Tibial nerve (tissue), 4 donors: ENCODE results near the gene RANBP3.

Experiments
- EP300 ChIP-seq, 2 donors: sonication (generic); formaldehyde crosslinking; IDR thresholded peaks; one replicate each; pipeline ENCODE4 v1.6.1; 2017; ENCODE audit warnings: antibody characterized with exemption in 2 of 2, mild to moderate bottlenecking in 1 of 2
- POLR2A ChIP-seq, 2 donors: fragments of 450-650 bp; IDR thresholded peaks; one replicate each; pipeline ENCODE4 v1.6.1; 2017; ENCODE audit warnings: antibody characterized with exemption in 2 of 2, mild to moderate bottlenecking in 2 of 2, moderate library complexity in 2 of 2
- TF ChIP-seq, protein P1 (sequence below), 5 experiments: fragments of 200-600 bp in 3 of 5; fragments of 450-650 bp in 2 of 5; sonication (generic) in 3 of 5; IDR thresholded peaks; one replicate each; pipeline ENCODE4 v1.5.1; 2016 to 2019; ENCODE audit warnings: antibody characterized with exemption in 5 of 5, mild to moderate bottlenecking in 3 of 5, moderate library complexity in 2 of 5

- TF ChIP-seq POLR2A (IDR thresholded peaks at IDR 0.05) = no peak
- no peak for TF ChIP-seq EP300 (IDR thresholded peaks at IDR 0.05)
- TF ChIP-seq, protein P1, sequence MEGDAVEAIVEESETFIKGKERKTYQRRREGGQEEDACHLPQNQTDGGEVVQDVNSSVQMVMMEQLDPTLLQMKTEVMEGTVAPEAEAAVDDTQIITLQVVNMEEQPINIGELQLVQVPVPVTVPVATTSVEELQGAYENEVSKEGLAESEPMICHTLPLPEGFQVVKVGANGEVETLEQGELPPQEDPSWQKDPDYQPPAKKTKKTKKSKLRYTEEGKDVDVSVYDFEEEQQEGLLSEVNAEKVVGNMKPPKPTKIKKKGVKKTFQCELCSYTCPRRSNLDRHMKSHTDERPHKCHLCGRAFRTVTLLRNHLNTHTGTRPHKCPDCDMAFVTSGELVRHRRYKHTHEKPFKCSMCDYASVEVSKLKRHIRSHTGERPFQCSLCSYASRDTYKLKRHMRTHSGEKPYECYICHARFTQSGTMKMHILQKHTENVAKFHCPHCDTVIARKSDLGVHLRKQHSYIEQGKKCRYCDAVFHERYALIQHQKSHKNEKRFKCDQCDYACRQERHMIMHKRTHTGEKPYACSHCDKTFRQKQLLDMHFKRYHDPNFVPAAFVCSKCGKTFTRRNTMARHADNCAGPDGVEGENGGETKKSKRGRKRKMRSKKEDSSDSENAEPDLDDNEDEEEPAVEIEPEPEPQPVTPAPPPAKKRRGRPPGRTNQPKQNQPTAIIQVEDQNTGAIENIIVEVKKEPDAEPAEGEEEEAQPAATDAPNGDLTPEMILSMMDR (IDR thresholded peaks at IDR 0.05) = no peak
These were observed 11.6 kb upstream of the RANBP3 start for GRCh38 chr19:5989388-5990074.
